Tibial nerve (tissue), 4 donors: ENCODE results near the gene HIGD1A.

ENCODE experiments used
- CTCF ChIP-seq, 5 experiments: fragments of 200-600 bp in 3 of 5; fragments of 450-650 bp in 2 of 5; sonication (generic) in 3 of 5; IDR thresholded peaks; one replicate each; pipeline ENCODE4 v1.5.1; 2016 to 2019; ENCODE audit warnings: antibody characterized with exemption in 5 of 5, mild to moderate bottlenecking in 3 of 5, moderate library complexity in 2 of 5
- EP300 ChIP-seq, 2 donors: sonication (generic); formaldehyde crosslinking; IDR thresholded peaks; one replicate each; pipeline ENCODE4 v1.6.1; 2017; ENCODE audit warnings: antibody characterized with exemption in 2 of 2, mild to moderate bottlenecking in 1 of 2
- POLR2A ChIP-seq, 2 donors: fragments of 450-650 bp; IDR thresholded peaks; one replicate each; pipeline ENCODE4 v1.6.1; 2017; ENCODE audit warnings: antibody characterized with exemption in 2 of 2, mild to moderate bottlenecking in 2 of 2, moderate library complexity in 2 of 2

DNA sequence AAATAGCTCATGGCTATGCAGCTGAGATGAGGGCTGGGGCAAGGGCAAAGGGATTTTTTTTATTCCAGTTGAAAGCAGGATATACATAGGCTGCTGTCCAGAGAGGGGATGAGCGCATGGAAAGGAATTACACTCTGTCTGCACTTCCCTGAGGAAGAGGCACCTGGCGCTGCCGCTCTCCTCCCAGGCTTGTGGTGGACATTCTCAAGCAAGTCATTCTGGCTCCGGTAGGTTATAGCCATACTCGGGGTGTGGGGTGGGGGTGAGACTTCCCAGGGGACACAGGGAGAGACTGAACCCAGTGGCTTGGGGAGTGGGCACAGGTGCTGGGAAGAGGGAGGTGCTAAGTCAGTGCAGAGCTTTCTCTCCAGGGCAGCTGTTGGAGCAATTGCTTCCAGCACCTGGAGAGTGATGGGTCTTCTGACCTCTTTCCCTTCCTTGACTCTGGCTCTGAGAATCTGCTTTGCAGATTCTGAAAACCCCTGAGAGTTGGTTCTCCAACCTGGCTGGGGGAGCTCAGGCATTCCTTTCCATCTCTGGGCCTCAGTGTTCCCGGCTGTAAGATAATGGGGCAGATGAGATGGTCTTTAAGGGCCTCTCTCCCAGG is 47.0 kb upstream of the HIGD1A start:
- TF ChIP-seq CTCF (IDR thresholded peaks at IDR 0.05) = no peak
- no peak for TF ChIP-seq POLR2A (IDR thresholded peaks at IDR 0.05)
- TF ChIP-seq EP300 (IDR thresholded peaks at IDR 0.05) = no peak
